GM18951 (cell line): ENCODE results near the gene ABCA3.
"Not testable (repeated sequence)": the region's sequence is repeated elsewhere in the genome, so short reads cannot be mapped to it uniquely, and the experiment has no call there.

Experiments used
- POLR2A ChIP-seq: IDR thresholded peaks from 4 replicates; pipeline ENCODE4 v1.6.1; 2011; ENCODE audit warnings: mild to moderate bottlenecking; ENCODE audit not compliant: insufficient read length, insufficient read depth; ENCODE audit errors: extremely low read depth
- in situ Hi-C: fragments of 300-500 bp; cut with MboI; formaldehyde crosslinking; loops from one replicate; pipeline ENCODE4 v1.12.0; 2022; ENCODE audit warnings: low sequenced_read_pairs, mixed read lengths, inconsistent platforms; ENCODE audit not compliant: unreplicated experiment

The ABCA3 gene

DNA sequence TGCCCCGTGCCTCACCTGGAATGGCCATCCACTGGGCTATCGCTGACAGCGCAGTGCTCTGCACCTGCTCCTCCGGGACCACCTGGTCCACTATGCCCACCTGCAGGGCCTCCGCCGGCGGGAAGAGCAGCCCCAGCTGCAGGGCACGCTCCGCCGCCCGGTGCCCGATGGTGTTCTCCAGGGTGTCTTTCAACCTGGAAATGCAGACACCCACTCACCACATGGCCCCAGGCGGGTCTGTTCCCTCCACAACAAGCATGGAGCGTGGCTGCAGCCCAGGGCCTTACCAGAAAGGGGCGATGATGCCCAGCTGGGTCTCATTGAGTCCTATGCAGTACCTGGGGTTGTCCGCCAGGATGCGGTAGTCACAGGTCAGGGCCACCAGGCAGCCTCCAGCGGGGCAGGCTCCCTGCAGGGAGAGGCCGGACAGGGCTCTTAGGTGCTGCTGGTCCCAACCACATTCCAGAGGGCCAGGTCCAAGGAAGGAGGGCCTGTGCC is 97.4 kb downstream of the ABCA3 start:
- no peak for TF ChIP-seq POLR2A
- in situ Hi-C loops: no loop called here

GRCh38 chr16:2242598-2242997 is 97.9 kb downstream of the ABCA3 start:
- in situ Hi-C loops: no loop called here
- no peak for TF ChIP-seq POLR2A

DNA sequence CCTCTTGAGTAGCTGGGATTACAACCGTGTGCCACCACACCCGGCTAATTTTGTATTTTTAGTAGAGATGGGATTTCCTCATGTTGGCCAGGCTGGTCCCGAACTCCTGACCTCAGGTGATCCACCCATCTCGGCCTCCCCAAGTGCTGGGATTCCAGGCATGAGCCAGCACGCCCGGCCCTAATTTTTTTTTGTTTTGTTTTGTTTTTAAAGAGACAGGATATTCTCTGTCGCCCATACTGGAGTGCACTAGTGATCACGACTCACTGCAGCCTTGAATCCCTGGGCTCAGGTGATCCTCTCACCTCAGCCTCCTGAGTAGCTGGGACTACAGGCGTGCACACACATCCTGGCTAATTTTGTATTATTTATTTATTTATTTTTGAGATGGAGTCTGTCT is 100.2 kb downstream of the ABCA3 start:
- in situ Hi-C loops: not testable (repeated sequence)

GRCh38 chr16:2238838-2239675 is 101.5 kb downstream of the ABCA3 start:
- in situ Hi-C loops: no loop called here
- no peak for TF ChIP-seq POLR2A

- TF ChIP-seq POLR2A: peak; percentile 23
- in situ Hi-C loops: no loop called here
These were observed 102.2 kb downstream of the ABCA3 start for GRCh38 chr16:2238150-2238837.

- no peak for TF ChIP-seq POLR2A
- in situ Hi-C loops: no loop called here
These were observed 102.9 kb downstream of the ABCA3 start for GRCh38 chr16:2237493-2238149.

GRCh38 chr16:2237102-2237482 is 103.4 kb downstream of the ABCA3 start:
- in situ Hi-C loops: no loop called here

DNA sequence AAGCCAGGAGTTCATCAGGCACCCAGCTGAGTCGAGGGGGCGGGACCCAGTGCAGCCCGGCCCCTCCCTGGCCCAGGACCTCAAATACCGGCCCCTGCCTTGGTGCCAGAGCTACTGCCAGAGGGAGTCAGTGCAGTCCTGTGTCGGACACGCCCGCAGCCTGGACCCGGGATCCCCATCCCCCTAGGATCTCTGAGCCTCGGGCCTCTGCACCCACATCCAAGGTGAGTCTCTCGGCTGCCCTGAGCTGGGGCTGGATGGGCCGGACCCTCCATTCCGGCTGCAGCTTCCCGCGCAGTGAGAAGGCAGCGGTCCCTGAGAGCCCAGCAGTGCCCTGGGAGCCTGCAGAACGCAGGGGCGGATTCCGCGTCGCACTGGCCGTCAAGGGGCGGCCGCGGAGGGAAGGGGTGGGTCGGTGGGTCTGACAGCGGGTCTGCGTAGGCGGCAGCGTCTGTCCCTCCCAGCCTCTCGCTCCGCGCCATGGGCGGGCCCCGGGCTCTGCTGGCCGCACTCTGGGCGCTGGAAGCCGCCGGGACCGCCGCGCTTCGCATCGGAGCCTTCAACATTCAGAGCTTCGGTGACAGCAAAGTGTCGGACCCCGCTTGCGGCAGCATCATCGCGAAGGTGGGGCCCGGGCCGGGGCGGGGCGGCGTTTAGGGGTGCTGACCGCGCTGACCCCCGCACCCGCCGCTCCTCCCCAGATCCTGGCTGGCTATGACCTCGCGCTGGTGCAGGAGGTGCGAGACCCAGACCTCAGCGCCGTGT is 104.0 kb downstream of the ABCA3 start, which contains the start of gene DNASE1L2:
Gene DNASE1L2, plus strand, starts transcription at position 108 of the 765 bp plus-strand sequence. Its CDS starts 373 bp downstream, at position 481.
- in situ Hi-C loops: no loop called here
- no peak for TF ChIP-seq POLR2A

More at GRCh38 chr16:2237102-2237482, 103.4 kb downstream of the ABCA3 start:
- no peak for TF ChIP-seq POLR2A

DNA sequence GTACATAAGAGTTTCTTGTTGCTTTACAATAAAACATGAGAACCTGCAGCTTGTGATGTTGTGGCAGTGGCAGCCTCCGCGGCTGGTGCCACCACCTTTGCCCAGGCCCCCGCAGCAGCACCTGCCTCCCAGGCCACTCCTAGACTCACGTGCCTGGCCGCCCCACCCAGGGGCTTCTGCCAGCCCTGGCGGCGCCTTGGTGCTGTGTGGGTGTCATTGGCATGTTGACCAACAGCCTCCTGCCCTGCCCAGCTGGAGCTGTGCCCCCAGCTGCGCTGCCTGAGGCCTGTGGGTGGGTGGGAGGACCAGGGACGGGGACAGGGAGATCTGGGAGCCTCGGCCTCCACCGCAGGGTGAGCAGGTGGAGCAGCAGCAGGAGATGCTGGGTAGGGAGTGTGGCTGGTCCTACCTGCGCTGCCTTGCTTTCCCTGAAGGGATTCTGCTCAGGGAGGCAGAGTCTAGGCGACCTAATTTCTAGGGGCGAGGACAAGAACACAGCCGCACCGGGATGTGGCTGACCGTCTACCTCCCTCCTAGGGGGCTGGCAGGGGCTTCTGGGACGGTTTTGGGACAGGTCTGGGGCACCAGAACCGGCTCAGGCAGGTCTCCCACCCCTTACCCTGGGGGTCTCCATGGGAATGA is 104.7 kb downstream of the ABCA3 start:
- TF ChIP-seq POLR2A: no peak
- in situ Hi-C loops: no loop called here

GRCh38 chr16:2235234-2235651 is 105.3 kb downstream of the ABCA3 start:
- in situ Hi-C loops: no loop called here

GRCh38 chr16:2234813-2235170 is 105.7 kb downstream of the ABCA3 start:
- in situ Hi-C loops: no loop called here
- no peak for TF ChIP-seq POLR2A

More at GRCh38 chr16:2235234-2235651, 105.3 kb downstream of the ABCA3 start:
- TF ChIP-seq POLR2A: no peak
